ENCODE measurements around the gene ZC3H6. TPM values are rescaled to one million over a fixed set of nuclear protein-coding genes. Genes with fewer than 3 reads are reported as not detected.

The ZC3H6 gene
- total and polyA plus RNA-seq, 2 of the 13 experiments (the other 11 are each of a cell fraction or from before 2014, with no cell fraction given), result 0.71 to 0.93 TPM

DNA sequence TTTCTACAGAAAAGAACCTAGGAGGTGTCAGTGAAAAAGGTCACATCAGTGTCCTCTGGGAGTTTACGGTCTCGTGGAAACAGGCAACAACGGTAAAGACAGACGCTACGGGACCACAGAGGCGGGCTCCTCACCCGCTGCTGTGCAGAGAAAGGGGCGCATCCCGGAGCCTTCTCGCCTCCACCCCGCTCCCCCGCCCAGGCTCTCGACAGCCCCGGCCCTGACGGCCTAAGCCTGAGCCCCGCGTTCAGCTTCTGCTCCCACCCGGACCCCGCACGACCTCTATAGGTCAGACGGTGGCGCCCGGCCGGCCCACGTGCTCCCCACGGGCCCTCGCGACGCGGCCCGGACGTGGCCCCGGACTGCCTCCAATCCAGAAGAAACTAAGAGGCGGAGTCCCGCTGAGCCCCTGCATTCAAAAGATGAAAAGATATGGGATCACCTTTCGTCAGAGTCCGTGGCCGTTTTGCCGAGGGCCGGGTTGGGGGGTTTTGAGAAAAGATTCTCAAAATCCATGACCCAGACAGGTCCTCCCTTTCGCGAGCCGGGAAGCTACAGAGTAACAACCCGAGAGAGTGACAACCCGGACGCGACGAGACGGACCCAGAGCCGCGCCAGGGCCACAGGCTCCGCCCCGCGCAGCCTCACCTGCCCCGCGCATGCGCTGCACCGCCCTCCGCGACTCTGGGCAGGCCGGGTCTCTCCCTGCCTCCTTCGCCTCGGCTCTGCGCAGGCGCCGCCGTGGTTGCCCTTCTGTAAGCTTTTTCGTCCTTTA, 20.7 kb upstream of the ZC3H6 start, which contains the start of gene ZC3H8 (continued):
- TF ChIP-seq HMGXB3 (CRISPR knock-in tag; IDR thresholded peaks at IDR 0.05; ENCODE audit: borderline replicate concordance) (no peak; the same call in none of the 2 replicates), CREM (IDR thresholded peaks at IDR 0.05) (no peak; the same call in 1 of the 2 replicates), CREM (CRISPR knock-in tag; IDR thresholded peaks at IDR 0.05) (no peak), TCF12 (IDR thresholded peaks at IDR 0.05) (no peak), TCF12 (CRISPR knock-in tag; IDR thresholded peaks at IDR 0.05) (0 out of 2 replicates have a peak, but pooled peaks have one; percentile 68), RFX3 (CRISPR knock-in tag; IDR thresholded peaks at IDR 0.05) (no peak), KDM2A (CRISPR knock-in tag; IDR thresholded peaks at IDR 0.05; ENCODE audit: borderline replicate concordance, low read depth) (peak; percentile 83), NFYB (CRISPR knock-in tag; IDR thresholded peaks at IDR 0.05) (peak; percentile 51; the same call in 1 of the 2 replicates), PRPF4 (IDR thresholded peaks at IDR 0.05; ENCODE audit: low read depth, low read length, poor library complexity, severe bottlenecking) (no peak), ZBTB14 (CRISPR knock-in tag; IDR thresholded peaks at IDR 0.05) (peak; percentile 60), ZNF446 (CRISPR knock-in tag; IDR thresholded peaks at IDR 0.05) (0 out of 2 replicates have a peak, but pooled peaks have one; percentile 48), ARID2 (CRISPR knock-in tag; IDR thresholded peaks at IDR 0.05; ENCODE audit: borderline replicate concordance) (0 out of 2 replicates have a peak, but pooled peaks have one; percentile 45), CHD4 (IDR thresholded peaks at IDR 0.05; ENCODE audit: borderline replicate concordance, low read length) (no peak), NR2C2 (CRISPR knock-in tag; IDR thresholded peaks at IDR 0.05; ENCODE audit: borderline replicate concordance) (peak; percentile 72)
- TF ChIP-seq, protein P1, sequence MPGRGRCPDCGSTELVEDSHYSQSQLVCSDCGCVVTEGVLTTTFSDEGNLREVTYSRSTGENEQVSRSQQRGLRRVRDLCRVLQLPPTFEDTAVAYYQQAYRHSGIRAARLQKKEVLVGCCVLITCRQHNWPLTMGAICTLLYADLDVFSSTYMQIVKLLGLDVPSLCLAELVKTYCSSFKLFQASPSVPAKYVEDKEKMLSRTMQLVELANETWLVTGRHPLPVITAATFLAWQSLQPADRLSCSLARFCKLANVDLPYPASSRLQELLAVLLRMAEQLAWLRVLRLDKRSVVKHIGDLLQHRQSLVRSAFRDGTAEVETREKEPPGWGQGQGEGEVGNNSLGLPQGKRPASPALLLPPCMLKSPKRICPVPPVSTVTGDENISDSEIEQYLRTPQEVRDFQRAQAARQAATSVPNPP (CRISPR knock-in tag; IDR thresholded peaks at IDR 0.05), result peak; percentile 75; the same call in 1 of the 2 replicates
- TF ChIP-seq, protein P2, sequence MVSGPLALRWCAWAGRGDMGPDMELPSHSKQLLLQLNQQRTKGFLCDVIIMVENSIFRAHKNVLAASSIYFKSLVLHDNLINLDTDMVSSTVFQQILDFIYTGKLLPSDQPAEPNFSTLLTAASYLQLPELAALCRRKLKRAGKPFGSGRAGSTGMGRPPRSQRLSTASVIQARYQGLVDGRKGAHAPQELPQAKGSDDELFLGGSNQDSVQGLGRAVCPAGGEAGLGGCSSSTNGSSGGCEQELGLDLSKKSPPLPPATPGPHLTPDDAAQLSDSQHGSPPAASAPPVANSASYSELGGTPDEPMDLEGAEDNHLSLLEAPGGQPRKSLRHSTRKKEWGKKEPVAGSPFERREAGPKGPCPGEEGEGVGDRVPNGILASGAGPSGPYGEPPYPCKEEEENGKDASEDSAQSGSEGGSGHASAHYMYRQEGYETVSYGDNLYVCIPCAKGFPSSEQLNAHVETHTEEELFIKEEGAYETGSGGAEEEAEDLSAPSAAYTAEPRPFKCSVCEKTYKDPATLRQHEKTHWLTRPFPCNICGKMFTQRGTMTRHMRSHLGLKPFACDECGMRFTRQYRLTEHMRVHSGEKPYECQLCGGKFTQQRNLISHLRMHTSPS (CRISPR knock-in tag; IDR thresholded peaks at IDR 0.05; ENCODE audit: low read depth), result no peak
- TF ChIP-seq, protein P3, sequence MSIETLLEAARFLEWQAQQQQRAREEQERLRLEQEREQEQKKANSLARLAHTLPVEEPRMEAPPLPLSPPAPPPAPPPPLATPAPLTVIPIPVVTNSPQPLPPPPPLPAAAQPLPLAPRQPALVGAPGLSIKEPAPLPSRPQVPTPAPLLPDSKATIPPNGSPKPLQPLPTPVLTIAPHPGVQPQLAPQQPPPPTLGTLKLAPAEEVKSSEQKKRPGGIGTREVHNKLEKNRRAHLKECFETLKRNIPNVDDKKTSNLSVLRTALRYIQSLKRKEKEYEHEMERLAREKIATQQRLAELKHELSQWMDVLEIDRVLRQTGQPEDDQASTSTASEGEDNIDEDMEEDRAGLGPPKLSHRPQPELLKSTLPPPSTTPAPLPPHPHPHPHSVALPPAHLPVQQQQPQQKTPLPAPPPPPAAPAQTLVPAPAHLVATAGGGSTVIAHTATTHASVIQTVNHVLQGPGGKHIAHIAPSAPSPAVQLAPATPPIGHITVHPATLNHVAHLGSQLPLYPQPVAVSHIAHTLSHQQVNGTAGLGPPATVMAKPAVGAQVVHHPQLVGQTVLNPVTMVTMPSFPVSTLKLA (IDR thresholded peaks at IDR 0.05), result peak; percentile 25; the same call in 1 of the 2 replicates
